SJSA1 (cell line): ENCODE measurements around the gene DSTN. TPM values are rescaled to one million over a fixed set of nuclear protein-coding genes. Genes with fewer than 3 reads are reported as not detected.

Source experiments
- DNase-seq, 2 experiments: peaks; one replicate each; pipeline ENCODE4 v3.0.0-alpha.2; 2015 to 2020; ENCODE audit warnings: low spot score in 2 of 2, low read depth in 1 of 2
- H3K27ac ChIP-seq: fragments of 250-450 bp; sonication (Bioruptor Pico); 2 replicates; pipeline ENCODE4 v1.5.1; 2020; ENCODE audit warnings: mild to moderate bottlenecking, moderate library complexity
- H3K27me3 ChIP-seq: fragments of 250-450 bp; sonication (Bioruptor Pico); replicated peaks from 2 replicates; pipeline ENCODE4 v1.5.1; 2020; ENCODE audit warnings: mild to moderate bottlenecking, moderate library complexity
- H3K36me3 ChIP-seq: fragments of 250-450 bp; sonication (Bioruptor Pico); 2 replicates; pipeline ENCODE4 v1.5.1; 2020; ENCODE audit warnings: mild to moderate bottlenecking
- H3K4me1 ChIP-seq: fragments of 250-450 bp; sonication (Bioruptor Pico); replicated peaks from 2 replicates; pipeline ENCODE4 v1.6.1; 2021; ENCODE audit warnings: mild to moderate bottlenecking
- H3K4me3 ChIP-seq: fragments of 250-450 bp; sonication (Bioruptor Pico); 2 replicates; pipeline ENCODE4 v1.5.1; 2020; ENCODE audit warnings: mild to moderate bottlenecking
- H3K9me3 ChIP-seq: fragments of 250-450 bp; sonication (Bioruptor Pico); replicated peaks from 2 replicates; pipeline ENCODE4 v1.5.1; 2020; ENCODE audit warnings: mild to moderate bottlenecking
- total RNA-seq: library from RNA; depleted of rRNA; stranded (reverse); fragments of >200 nt; shearing (Covaris generic); gene quantifications from 2 replicates; pipeline ENCODE4 v1.2.3, GENCODE V29; 2014; rRNA removed

The DSTN gene
- 480 and 557 TPM in 2 replicates for total RNA-seq

DNA sequence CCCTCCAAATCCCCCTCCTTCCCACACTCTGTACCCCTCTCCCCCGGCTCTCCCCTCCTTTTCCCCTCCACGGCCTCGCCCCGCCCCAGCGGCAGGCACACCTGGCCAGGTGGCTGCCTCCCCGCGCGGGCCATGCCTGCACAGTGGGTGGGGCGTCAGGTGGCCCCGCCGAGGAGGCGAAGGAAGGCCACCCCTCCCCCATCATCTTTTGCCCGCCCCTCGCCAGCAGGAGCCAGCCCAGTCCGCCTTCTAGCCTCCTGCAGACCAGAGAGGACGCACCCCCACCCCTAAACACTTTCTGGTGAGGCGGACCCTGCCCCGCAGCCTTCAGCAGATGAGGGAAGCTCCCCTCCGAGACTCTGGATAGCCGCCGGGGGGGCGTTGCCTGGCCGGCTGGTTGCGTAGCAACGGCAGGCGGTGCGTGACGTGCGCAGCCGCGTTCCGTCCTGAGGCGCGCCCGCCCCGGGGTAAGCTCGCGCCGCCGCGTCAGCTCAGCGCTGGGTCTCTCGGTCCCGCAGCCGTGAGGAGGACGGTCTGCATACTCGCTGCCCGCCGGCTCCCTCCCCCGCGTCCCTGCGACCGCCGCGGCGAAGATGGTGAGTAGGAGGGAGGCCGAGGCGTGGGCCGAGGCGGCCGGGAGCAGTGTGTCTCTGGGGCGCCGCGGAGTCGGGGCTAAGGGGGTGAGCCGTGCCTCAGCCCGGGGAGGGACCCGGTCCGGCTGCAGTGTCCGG, at the start of gene DSTN:
TSS of gene DSTN (plus strand) at position 460 of the 731 bp plus-strand sequence. CDS start at position 594, 134 bp downstream.
- Histone ChIP-seq H3K9me3 (no peaks in the 10 kb centered on the region), H3K4me3 (peak within 1 kb of the TSS; percentile 87), H3K27me3 (no peaks in the 10 kb centered on the region), H3K36me3 (peaks cover 29% of the 10 kb centered on the region), H3K4me1 (peaks cover 42% of the 10 kb centered on the region), H3K27ac (peak within 1 kb of the TSS; percentile 93)
- DNase-seq, result peak; percentile 95 to 96

DNA sequence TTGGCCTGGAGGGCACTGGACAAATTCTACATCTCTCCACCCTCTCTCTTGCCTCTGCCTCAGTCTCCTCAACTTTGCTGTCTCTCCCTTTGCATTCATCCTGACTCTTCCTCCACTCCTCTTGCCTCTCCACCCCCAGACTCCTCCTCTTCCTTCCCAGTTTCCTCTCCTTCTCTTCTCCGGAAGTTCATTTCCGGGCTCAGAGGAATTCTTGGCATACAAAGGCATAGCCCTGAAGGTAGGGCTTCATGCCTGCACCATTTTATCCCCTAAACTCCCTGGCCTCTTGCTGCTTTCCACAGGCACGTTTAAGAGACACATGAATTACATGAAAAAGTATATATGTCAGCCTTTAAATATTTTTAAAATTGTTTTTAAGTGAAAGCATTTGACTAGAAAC, 49.3 kb upstream of the DSTN start:
- no peak overlapping the region for H3K4me3 ChIP-seq
- DNase-seq, result no peak
- no peak overlapping the region for H3K27ac ChIP-seq
- no peaks in the 10 kb centered on the region for H3K9me3 ChIP-seq
- no peaks in the 10 kb centered on the region for H3K4me1 ChIP-seq
- H3K36me3 ChIP-seq, result no peaks in the 10 kb centered on the region
- no peaks in the 10 kb centered on the region for H3K27me3 ChIP-seq

DNA sequence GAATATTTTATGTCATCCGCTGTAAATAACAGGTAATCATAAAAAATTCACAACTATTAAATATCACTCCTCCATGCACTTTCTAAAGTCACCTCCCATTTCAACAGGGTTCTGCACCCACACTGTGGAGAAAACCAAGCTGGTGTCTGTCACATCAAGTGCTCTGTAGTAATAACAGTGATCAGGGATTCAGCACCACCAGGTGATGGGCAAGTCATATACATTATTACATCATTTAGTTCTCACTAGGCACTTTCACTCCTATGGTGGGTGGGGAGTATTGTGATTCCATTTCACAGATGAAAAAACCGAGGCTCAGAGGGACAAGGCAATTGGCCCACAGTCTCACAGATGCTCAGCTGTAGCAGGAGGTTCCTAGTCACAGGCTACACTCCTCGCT, 47.3 kb upstream of the DSTN start:
- Histone ChIP-seq H3K4me1 (no peaks in the 10 kb centered on the region), H3K27me3 (no peaks in the 10 kb centered on the region), H3K9me3 (no peaks in the 10 kb centered on the region), H3K36me3 (no peaks in the 10 kb centered on the region), H3K27ac (no peak overlapping the region), H3K4me3 (no peak overlapping the region)
- DNase-seq, result no peak

DNA sequence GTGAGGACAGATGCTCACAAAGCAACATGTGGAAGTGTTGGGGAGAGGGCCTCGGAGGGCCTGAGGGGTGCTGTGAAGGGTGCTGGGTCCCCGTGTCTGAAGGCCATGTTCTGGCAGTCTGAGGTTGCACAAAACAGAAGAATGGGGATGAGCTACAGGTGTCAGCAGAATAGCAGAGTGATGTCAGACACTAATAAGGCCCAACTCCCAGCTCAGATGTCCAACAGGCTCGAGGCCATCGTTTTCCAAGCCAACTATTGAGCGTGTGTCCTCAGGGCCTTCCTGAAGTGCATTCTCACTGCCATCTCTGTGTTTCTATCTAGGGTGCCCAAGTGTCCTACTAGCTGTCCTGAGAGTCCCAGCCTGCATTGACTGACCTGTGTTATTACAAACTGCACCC, 46.5 kb upstream of the DSTN start:
- no peak for DNase-seq
- H3K4me1 ChIP-seq, result no peaks in the 10 kb centered on the region
- no peaks in the 10 kb centered on the region for H3K27me3 ChIP-seq
- H3K27ac ChIP-seq, result no peak overlapping the region
- no peak overlapping the region for H3K4me3 ChIP-seq
- no peaks in the 10 kb centered on the region for H3K36me3 ChIP-seq
- H3K9me3 ChIP-seq, result no peaks in the 10 kb centered on the region

DNA sequence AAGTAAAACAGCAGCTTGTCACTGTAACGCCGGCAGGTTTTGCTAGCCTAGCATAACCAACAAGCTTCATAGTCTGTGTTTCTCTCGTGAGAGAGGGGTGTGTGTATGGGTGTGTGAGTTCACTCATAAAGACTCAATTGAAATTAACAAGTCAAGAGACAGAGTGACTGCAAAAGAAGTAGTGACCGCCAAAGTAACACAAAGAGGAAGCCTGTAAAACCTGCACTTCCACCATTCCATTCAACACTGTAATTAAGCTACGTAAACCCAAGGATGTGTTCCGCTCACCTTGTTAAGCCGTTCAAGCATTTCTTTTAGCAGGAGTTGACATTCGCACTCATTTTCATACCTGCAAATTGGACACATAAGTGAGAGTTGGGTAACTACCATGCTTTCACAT, 45.3 kb upstream of the DSTN start:
- Histone ChIP-seq H3K27ac (no peak overlapping the region), H3K9me3 (no peaks in the 10 kb centered on the region), H3K27me3 (no peaks in the 10 kb centered on the region), H3K36me3 (no peaks in the 10 kb centered on the region), H3K4me1 (no peaks in the 10 kb centered on the region), H3K4me3 (no peak overlapping the region)
- no peak for DNase-seq

DNA sequence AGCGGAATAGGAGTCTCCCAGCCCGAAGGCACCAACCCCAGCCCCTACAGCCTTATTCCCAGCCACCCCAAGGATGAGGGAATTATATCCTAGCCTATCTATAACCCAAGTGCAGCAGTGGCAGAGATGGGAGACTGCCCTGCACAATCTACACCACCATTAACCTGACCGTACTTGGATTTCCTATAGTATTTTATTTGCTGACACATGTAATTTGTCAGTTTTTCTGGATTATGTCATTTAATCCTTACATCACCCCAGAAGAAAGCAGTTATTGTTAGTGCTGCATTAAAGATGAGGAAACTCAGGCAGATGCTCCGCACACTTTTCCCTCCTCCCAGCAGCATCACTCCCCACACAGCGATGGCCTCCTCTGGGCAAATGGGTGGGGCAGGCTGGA, 44.7 kb upstream of the DSTN start:
- no peaks in the 10 kb centered on the region for H3K9me3 ChIP-seq
- no peak overlapping the region for H3K27ac ChIP-seq
- no peaks in the 10 kb centered on the region for H3K36me3 ChIP-seq
- no peaks in the 10 kb centered on the region for H3K27me3 ChIP-seq
- no peaks in the 10 kb centered on the region for H3K4me1 ChIP-seq
- DNase-seq, result no peak
- H3K4me3 ChIP-seq, result no peak overlapping the region

DNA sequence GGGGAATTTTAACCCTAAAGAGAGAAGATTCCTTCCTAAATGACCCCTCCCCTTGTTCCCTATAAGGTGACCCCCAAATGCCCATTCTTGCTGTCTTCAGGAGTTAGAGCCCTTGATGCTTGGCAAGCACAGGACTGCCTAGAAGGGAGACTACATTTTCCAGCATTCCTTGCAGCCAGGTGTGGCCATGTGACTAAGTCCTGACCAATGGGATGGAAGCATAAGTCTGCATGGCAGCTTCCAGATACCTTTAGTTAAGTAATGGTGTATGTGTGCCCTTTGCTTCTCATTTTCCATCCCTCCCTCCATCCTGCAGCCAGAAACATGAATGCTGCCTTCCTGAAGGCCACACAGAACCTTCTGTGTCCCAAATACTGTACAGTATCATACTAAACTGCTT, 44.2 kb upstream of the DSTN start:
- H3K27me3 ChIP-seq, result no peaks in the 10 kb centered on the region
- H3K36me3 ChIP-seq, result no peaks in the 10 kb centered on the region
- H3K4me3 ChIP-seq, result no peak overlapping the region
- H3K27ac ChIP-seq, result no peak overlapping the region
- no peak for DNase-seq
- H3K4me1 ChIP-seq, result peaks cover 3% of the 10 kb centered on the region
- H3K9me3 ChIP-seq, result no peaks in the 10 kb centered on the region

DNA sequence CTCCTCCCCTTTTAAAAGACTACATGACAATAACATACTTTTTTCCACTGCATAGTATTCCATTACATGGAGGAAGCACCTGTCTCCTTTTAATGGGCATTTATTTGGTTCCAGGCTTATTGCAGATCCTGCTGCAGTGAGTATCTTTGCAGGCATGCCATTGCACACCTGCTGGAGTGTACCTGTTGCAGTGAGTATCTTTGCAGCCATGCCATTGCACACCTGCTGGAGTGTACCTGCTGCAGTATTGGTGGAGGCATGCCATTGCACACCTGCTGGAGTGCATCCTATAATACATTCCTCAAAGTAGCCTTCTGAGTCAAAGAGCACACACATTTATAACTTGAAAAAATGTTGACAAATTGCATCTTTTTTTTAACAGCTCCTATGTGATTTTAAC, 40.3 kb upstream of the DSTN start:
- Histone ChIP-seq H3K36me3 (no peaks in the 10 kb centered on the region), H3K9me3 (no peaks in the 10 kb centered on the region; the same call in 1 of the 2 replicates), H3K27me3 (no peaks in the 10 kb centered on the region), H3K4me3 (no peak overlapping the region), H3K27ac (no peak overlapping the region), H3K4me1 (peaks cover 20% of the 10 kb centered on the region)
- no peak for DNase-seq

DNA sequence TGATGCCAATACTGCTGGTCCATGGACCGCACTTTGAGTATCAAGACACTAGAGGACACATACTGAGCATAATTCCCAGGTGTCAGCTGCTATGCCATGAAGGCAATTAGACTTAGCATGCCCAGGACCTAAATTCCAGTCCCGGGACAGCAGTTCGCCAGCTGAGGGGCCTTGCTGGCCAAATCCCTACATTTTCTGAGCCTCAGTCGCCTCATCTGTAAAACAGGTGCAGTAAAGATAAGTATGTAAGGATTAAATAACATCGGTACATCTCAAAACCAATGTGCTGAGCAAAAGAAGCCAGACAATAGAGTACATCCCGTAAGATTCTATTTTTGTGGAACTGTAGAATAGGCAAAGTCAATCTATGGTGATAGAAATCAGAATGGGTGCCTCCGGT, 39.7 kb upstream of the DSTN start:
- H3K27ac ChIP-seq, result no peak overlapping the region

DNA sequence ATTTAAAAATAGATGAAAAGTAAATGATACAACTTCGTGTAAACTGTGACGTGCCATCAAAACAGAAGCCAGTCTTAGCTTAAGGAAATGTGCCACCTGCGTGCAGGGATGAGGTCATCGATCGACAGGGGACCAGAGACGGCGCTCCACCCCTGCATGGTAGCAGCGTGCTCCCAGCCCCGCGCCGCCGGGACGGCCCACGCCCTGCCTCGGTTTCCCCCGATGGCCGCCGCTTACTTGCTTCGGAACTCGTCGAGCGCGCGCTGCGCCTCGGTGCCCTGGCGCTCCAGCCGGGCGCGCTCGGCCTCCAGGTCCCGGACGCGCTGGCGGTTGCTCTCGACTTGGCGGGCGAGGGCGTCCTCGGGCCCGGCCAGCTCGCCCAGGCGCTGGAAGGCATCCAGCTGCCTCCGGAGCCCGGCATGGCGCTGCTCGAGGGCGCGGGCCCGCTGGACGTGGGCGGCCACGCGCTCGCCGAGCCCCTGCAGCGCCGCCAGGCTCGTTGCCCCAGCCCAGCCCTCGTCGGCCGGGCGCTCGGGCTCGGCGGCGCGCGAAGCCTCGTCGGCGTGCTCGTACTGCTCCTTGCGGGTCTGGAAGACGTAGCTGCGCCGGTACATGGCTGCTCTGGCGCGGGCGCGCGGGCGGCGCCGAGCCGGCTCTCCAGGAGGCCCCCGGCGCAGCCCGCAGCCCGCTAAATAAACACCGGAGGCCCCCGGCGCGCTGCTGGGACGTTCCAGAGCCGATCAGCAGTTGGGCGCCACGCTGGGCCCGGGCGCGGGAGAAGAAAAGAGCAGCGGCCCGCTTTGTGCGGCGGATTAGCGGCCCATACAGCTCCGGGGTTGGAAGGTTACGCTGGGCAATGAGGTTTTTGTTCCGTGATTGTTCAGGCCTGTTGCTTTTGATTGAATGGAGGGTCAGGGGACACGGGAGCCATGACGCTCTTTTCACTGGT, 38.9 kb upstream of the DSTN start, which contains the start of gene BFSP1:
TSS of gene BFSP1 (minus strand) at position 664 of the 949 bp plus-strand sequence. CDS start at position 614, 50 bp downstream.
- Histone ChIP-seq H3K27me3 (no peaks in the 10 kb centered on the region), H3K4me3 (peak within 1 kb of the TSS; percentile 68), H3K27ac (peak within 1 kb of the TSS; percentile 66), H3K36me3 (no peaks in the 10 kb centered on the region), H3K9me3 (no peaks in the 10 kb centered on the region; the same call in 1 of the 2 replicates), H3K4me1 (peaks cover 20% of the 10 kb centered on the region)
- peak; percentile 74 to 79 for DNase-seq

More for the DNA sequence above, 39.7 kb upstream of the DSTN start:
- no peaks in the 10 kb centered on the region for H3K27me3 ChIP-seq
- H3K4me3 ChIP-seq, result no peak overlapping the region
- peaks cover 20% of the 10 kb centered on the region for H3K4me1 ChIP-seq
- no peaks in the 10 kb centered on the region for H3K36me3 ChIP-seq
- no peaks in the 10 kb centered on the region; the same call in 1 of the 2 replicates for H3K9me3 ChIP-seq
- DNase-seq, result no peak

DNA sequence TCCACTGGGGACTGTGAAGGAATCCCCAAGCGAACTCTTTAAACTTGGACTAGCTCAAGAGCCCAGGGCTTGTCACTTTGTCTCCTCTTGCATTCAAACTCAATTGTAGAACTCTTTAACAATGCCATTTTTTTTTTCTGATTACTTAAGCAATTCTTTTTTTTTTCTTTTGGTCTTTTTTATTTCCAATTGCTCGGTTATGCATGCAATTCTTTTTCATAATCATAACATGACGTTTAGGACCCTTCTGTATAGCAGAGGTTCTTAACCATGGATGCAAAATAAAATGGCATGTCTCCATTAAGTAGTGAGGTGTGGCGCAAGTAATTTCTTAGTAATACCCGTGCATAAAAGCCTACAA, 38.2 kb upstream of the DSTN start:
- no peaks in the 10 kb centered on the region; the same call in 1 of the 2 replicates for H3K9me3 ChIP-seq
- no peak for DNase-seq
- peaks cover 21% of the 10 kb centered on the region for H3K4me1 ChIP-seq
- no peaks in the 10 kb centered on the region for H3K36me3 ChIP-seq
- peak overlapping the region; percentile 68 for H3K4me3 ChIP-seq
- peak overlapping the region; percentile 66 for H3K27ac ChIP-seq
- H3K27me3 ChIP-seq, result no peaks in the 10 kb centered on the region

DNA sequence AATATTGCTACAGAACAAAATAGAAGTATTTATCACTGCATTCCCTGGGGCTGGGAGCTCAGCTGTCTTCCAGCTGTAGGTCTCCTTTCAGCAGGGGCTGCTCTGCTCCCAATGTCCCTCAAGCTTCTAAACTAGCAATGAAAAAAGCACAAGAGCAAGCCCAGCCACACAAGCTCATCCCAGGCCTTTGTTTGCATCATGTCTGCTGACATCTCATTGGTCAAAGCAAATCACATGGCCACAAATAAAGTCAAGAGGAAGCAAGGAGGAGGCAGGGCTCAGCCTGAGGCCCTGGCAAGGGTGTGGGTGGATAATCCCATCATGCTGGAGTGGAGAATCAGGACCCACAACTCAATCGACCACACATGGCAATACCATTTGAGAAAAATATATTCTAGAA, 36.5 kb upstream of the DSTN start:
- no peaks in the 10 kb centered on the region; the same call in 1 of the 2 replicates for H3K9me3 ChIP-seq
- peak in 1 of 2 experiments; percentile 34 for DNase-seq
- H3K4me1 ChIP-seq, result peaks cover 28% of the 10 kb centered on the region
- H3K27ac ChIP-seq, result no peak overlapping the region
- H3K27me3 ChIP-seq, result no peaks in the 10 kb centered on the region
- H3K4me3 ChIP-seq, result no peak overlapping the region
- no peaks in the 10 kb centered on the region for H3K36me3 ChIP-seq

DNA sequence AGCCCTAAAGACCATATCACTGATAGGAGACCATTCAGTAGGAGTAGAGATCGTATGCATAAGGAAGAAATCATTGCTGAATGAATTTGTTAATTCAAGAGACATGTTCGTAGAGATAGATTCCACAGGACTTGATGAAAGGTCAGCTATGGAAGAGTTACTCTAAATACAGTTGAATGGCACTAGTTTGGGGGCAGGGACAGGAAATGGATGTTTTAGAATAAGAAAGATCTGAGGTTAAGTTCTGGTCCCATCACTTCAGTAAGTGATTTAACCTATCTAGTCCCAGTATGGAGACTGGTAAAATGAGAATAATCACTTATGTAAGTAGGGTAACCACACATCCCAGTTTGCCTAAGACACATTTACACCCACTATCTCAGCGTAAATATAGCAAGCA, 35.8 kb upstream of the DSTN start:
- H3K4me1 ChIP-seq, result peaks cover 28% of the 10 kb centered on the region
- H3K36me3 ChIP-seq, result no peaks in the 10 kb centered on the region

DNA sequence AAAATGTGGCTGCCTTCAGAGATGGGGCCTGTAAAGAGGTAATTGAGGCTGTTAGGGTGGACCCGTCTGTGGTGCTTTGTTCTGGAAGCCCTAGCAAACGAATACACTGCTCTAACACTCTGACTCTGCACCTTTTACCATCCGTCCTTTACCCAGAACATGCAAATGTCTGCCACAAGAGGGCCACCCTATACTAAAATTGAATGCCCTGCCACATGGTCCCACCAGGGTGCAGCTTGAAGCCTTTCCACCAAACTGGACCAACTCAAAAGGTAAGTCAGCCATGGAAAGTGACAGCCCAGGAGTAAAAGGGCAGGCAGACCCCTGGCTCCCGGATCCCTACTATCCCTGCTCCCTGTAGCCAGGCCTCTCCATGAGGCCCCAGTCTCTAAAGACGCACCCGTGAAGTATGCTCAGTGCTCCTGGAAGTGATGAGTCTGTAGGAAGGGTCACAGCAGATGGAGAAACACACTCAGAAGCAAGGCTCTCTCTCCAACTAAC, 32.9 kb upstream of the DSTN start:
- Histone ChIP-seq H3K9me3 (no peaks in the 10 kb centered on the region), H3K4me1 (peaks cover 18% of the 10 kb centered on the region), H3K27me3 (no peaks in the 10 kb centered on the region), H3K4me3 (no peak overlapping the region), H3K27ac (no peak overlapping the region), H3K36me3 (no peaks in the 10 kb centered on the region)
- DNase-seq, result peak; percentile 78 to 81

More for the DNA sequence above, 35.8 kb upstream of the DSTN start:
- Histone ChIP-seq H3K27ac (no peak overlapping the region), H3K4me3 (no peak overlapping the region), H3K9me3 (no peaks in the 10 kb centered on the region; the same call in 1 of the 2 replicates), H3K27me3 (no peaks in the 10 kb centered on the region)
- DNase-seq, result no peak
